AG04450 (cell line): ENCODE results near the gene GPS1. TPM values are rescaled to one million over a fixed set of nuclear protein-coding genes. Genes with fewer than 3 reads are reported as not detected.

Source experiments
- CTCF ChIA-PET: fragments of 300-600, 350-600 bp; formaldehyde crosslinking; extraction: SDS; loops from one replicate; lab custom pipeline; 2022; ENCODE audit warnings: antibody characterized with exemption, inconsistent platforms; lab: Charles Lee
- POLR2A ChIA-PET: fragments of 350-600 bp; formaldehyde crosslinking; extraction: SDS; loops from one replicate; lab custom pipeline; 2021; ENCODE audit warnings: antibody characterized with exemption, inconsistent platforms; lab: Yijun Ruan, JAX
- DNase-seq: peaks from one replicate; pipeline ENCODE4 v3.0.0-alpha.2; 2011; ENCODE audit warnings: low read depth, low spot score
- H3K27ac ChIP-seq: one replicate; pipeline ENCODE4 v1.5.1; 2012; ENCODE audit warnings: low read depth, low read length, control low read depth
- H3K27me3 ChIP-seq: one replicate; pipeline ENCODE4 v1.6.0; 2012; ENCODE audit warnings: low read length; ENCODE audit not compliant: control insufficient read depth, insufficient read depth
- H3K4me3 ChIP-seq: 2 replicates; pipeline ENCODE4 v1.5.1; 2011; ENCODE audit warnings: mild to moderate bottlenecking, low read depth, low read length, control low read depth
- H3K9me3 ChIP-seq: 2 replicates; pipeline ENCODE4 v1.5.1; 2012; ENCODE audit warnings: low read length; ENCODE audit not compliant: control insufficient read depth, insufficient read depth
- CTCF ChIP-seq: IDR thresholded peaks from 2 replicates; pipeline ENCODE4 v1.5.1; 2011; ENCODE audit warnings: low read depth, low read length, control low read depth, inconsistent platforms
- polyA plus RNA-seq: library from polyadenylated mRNA; depleted of rRNA; stranded (reverse); fragments of >200 nt; gene quantifications from 2 replicates; pipeline ENCODE4 v1.2.3, GENCODE V29; 2011

Gene GPS1
- polyA plus RNA-seq, 1 experiment, result 63.1 TPM

DNA sequence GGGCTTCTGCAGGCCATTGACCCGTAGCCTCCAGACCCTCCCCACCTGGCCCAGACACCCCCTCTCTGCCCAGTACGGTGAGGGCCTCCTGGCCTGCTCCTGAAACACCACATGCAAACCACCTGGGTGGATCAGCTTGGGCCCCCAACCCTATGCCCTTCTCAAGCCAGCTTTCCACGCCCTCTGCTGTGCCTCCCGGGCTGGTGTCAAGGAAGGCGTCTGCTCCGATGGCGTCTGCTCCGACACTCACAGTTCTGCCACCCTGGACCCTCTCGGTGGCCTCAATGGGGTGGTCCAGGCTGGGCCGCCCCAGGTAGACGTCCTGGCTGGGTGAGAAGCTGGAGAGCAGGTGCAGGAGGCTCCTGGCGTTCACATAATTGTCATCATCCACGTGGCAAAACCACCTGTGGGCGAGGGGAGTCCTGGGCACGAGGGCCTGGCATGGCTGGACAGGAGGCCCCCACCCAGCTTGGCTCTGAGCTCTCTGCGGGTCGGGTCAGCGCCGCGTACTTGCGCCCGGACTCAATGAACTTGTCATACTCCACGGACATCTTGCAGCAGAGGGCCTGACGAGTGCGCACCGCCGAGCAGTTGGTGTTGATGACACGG is 1.4 kb upstream of the GPS1 start:
- DNase-seq, result no peak
- H3K27me3 ChIP-seq, result no peaks in the 10 kb centered on the region
- H3K4me3 ChIP-seq, result peak overlapping the region; percentile 85
- H3K9me3 ChIP-seq, result peaks cover 4% of the 10 kb centered on the region; the same call in 1 of the 2 replicates
- POLR2A ChIA-PET, result interaction anchor here (2.2 kb wide), 1 partner anchor 13 kb away, joined by 8 read pairs; the partner anchor contains the start of gene DCXR
- TF ChIP-seq CTCF, result no peak
- CTCF ChIA-PET, result interaction anchor here (1.6 kb wide), 1 partner anchor 13 kb away, joined by 4 read pairs; the partner anchor contains the start of gene DCXR
- H3K27ac ChIP-seq, result no peak overlapping the region

DNA sequence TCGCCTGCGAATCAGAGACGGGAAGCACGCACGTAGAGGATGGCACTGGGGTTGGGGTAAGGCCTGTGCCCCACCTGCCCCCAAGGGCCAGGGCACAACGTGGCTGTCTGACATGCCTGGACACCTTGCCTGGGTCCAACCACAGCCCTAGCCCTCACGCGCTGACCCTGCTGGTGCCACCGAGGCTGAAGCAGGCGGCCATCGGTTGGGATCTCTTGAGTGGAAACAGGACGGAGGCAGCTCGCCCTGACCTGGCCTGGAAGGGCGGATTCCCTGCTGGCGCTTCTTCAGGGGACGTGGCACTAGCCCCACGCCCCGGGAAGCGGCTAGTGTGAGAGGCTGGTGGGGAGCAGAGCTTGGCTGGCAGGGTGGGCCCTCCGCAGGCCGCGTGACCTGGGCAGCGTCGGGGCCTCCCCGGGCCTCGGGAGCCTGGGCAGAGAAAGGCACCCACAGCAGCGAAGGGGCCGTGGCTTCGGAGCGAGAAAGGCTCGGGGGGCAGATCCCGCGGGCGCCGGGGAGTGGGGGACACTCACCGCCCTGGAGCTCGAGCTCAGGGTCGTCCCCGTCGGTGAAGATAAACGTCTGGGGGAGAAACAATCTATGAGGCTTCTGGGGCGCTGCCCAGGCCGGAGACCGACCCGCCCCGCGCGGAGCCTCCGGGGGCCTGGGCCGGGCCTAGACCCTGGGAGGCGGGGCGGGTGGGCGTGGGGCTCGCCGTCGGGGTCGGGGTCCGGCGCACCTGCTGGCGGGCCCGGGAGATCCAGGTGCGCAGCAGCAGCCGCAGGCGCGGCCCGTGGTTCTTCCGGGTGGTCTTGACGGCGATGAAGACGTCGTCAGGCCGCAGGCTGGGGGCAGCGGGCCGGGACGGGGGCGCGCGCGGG is 697 bp upstream of the GPS1 start:
- no peak for DNase-seq
- ChIA-PET POLR2A (interaction anchor here (0.5 to 2.2 kb wide), 3 partner anchors 13 to 48 kb away, joined by 4 to 8 read pairs (median 5); partner anchors contain the start of gene DCXR), CTCF (interaction anchor here (1.6 kb wide), 1 partner anchor 13 kb away, joined by 4 read pairs; the partner anchor contains the start of gene DCXR)
- Histone ChIP-seq H3K9me3 (peaks cover 4% of the 10 kb centered on the region; the same call in 1 of the 2 replicates), H3K4me3 (peak overlapping the region; percentile 85), H3K27ac (no peak overlapping the region), H3K27me3 (no peaks in the 10 kb centered on the region)
- no peak for TF ChIP-seq CTCF

DNA sequence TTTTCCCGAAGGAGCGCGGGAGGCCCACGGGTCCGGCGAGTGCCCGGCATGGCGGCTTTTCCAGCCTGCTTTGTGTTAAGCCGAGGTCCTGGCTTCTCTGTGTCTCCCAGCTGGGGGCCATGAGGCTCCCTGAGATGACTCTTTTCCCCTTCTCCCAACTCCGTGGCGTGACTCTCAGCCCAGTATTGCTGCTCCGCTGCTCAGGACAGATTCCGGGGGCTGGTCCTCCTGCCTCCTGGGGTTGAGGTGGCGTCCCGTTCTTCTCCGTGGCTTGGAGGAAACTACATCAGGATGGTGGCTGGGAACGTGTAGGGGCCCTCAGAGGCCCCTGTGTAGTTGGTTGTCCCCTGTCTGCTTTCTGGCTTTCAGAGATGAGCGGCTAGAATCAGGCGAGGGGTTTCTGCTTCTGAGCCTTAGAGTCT is 951 bp downstream of the GPS1 start:
- ChIA-PET CTCF (no interaction called here), POLR2A (interaction anchor here (0.6 to 2.2 kb wide), 3 partner anchors 15 to 46 kb away, joined by 3 to 8 read pairs (median 4); partner anchors contain the start of gene DCXR)
- DNase-seq, result no peak
- H3K27me3 ChIP-seq, result no peaks in the 10 kb centered on the region
- H3K9me3 ChIP-seq, result peaks cover 4% of the 10 kb centered on the region; the same call in 1 of the 2 replicates
- H3K4me3 ChIP-seq, result peak overlapping the region; percentile 85
- no peak for TF ChIP-seq CTCF
- H3K27ac ChIP-seq, result no peak overlapping the region

GRCh38 chr17:82053130-82053529 is 1.4 kb downstream of the GPS1 start:
- no peak for TF ChIP-seq CTCF
- ChIA-PET CTCF (no interaction called here), POLR2A (no interaction called here)
- no peaks in the 10 kb centered on the region for H3K27me3 ChIP-seq
- H3K4me3 ChIP-seq, result peak overlapping the region; percentile 85
- DNase-seq, result no peak
- H3K27ac ChIP-seq, result no peak overlapping the region
- H3K9me3 ChIP-seq, result peaks cover 4% of the 10 kb centered on the region; the same call in 1 of the 2 replicates
